Measurements from ENCODE around the gene TRPM8.
A peak's percentile ranks its signal among the peaks of the same experiment; 100 is the strongest.

TRPM8 gene

GRCh38 chr2:234005126-234005525 lies 88.0 kb downstream of the TRPM8 start:
- DNase-seq = no peak

- DNase-seq = no peak
Observed at GRCh38 chr2:234006501-234006900, 89.3 kb downstream of the TRPM8 start.

GRCh38 chr2:234014427-234014826 lies 97.3 kb downstream of the TRPM8 start:
- DNase-seq = no peak

GRCh38 chr2:234015861-234016260 lies 98.7 kb downstream of the TRPM8 start:
- DNase-seq = no peak

- DNase-seq = no peak
Observed at GRCh38 chr2:234019896-234020295, 102.7 kb downstream of the TRPM8 start.

- DNase-seq = no peak
Observed at GRCh38 chr2:234020332-234020731, 103.2 kb downstream of the TRPM8 start.

- no peak for DNase-seq
Observed at GRCh38 chr2:234022424-234022823, 105.3 kb downstream of the TRPM8 start.

- DNase-seq = no peak
Observed at GRCh38 chr2:234024304-234024703, 107.1 kb downstream of the TRPM8 start.

- DNase-seq = peak; percentile 20
Observed at GRCh38 chr2:234025466-234025865, 108.3 kb downstream of the TRPM8 start.

- no peak for DNase-seq
Observed at GRCh38 chr2:234025891-234026401, 108.8 kb downstream of the TRPM8 start.

- no peak for DNase-seq
Observed at GRCh38 chr2:234026693-234027254, 109.6 kb downstream of the TRPM8 start.

GRCh38 chr2:234027641-234028040 lies 110.5 kb downstream of the TRPM8 start:
- no peak for DNase-seq

- DNase-seq = no peak
Observed at GRCh38 chr2:234029150-234029733, 112.1 kb downstream of the TRPM8 start.

- DNase-seq = no peak
Observed at GRCh38 chr2:234031207-234031606, 114.0 kb downstream of the TRPM8 start.

- peak; percentile 46 for DNase-seq
Observed at GRCh38 chr2:234032279-234032856, 115.2 kb downstream of the TRPM8 start.

GRCh38 chr2:234033174-234033573 lies 116.0 kb downstream of the TRPM8 start:
- no peak for DNase-seq

GRCh38 chr2:234033885-234034284 lies 116.7 kb downstream of the TRPM8 start:
- DNase-seq = no peak

GRCh38 chr2:234038076-234038802 lies 121.1 kb downstream of the TRPM8 start:
- DNase-seq = no peak

- DNase-seq = no peak
Observed at GRCh38 chr2:234044157-234044556, 127.0 kb downstream of the TRPM8 start.

GRCh38 chr2:234046521-234046920 lies 129.3 kb downstream of the TRPM8 start:
- no peak for DNase-seq

GRCh38 chr2:234047361-234047760 lies 130.2 kb downstream of the TRPM8 start:
- DNase-seq = no peak

GRCh38 chr2:234048049-234048448 lies 130.9 kb downstream of the TRPM8 start:
- no peak for DNase-seq

GRCh38 chr2:234050455-234051135 lies 133.4 kb downstream of the TRPM8 start, which contains the start of gene SPP2:
Gene SPP2, plus strand, starts transcription at chr2:234050702. Its CDS starts 85 bp downstream, at chr2:234050787.
- DNase-seq = no peak
